ENCODE measurements around the gene RHOC. TPM values are rescaled to one million over a fixed set of nuclear protein-coding genes. Genes with fewer than 3 reads are reported as not detected.

The RHOC gene
- total RNA-seq, 5 donors from 2014 or later (not counting 1 experiment from before 2014, with no cell fraction given), result 6.0 to 33.2 (median 12.1) TPM

DNA sequence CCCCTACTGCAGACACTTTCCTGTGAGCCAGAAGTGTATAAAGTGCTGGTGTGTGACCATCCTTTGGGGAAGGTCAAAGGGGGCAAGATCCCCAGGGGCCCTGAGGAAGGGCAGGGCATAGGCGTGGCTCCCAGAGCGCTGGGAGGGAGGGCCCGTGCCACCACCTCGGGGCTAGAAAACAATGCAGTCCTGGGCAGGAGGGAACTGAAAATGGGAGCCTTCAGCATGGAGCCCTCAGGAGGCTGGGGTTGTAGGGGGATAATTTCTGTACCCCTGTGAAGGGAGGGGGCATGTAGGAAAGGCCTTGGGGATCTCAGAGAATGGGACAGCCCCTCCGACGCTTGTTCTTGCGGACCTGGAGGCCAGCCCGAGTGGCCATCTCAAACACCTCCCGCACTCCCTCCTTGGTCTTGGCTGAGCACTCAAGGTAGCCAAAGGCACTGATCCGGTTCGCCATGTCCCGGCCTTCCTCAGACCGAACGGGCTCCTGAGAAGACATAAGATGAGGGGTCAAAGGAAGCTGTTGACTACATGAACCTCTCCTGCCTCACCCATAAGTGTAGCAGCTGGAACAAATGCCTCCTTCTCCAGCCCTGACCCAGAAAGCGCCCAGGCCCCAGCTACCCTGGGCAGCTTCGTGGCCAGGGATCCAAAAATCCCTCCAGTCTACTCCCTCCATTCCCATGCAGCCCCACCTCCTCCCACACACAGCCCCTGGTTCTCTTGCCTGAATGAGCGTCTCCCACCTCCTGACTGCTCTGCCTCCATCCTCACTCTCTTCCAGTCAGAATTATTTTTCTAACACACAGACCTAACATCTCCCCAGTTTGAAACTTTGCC lies 5.5 kb downstream of the RHOC start:
- no peak overlapping the region for H3K4me3 ChIP-seq (ENCODE audit: control insufficient read depth in 1 of 2, extremely low read depth in 1 of 2, low read length in 1 of 2)
- H3K36me3 ChIP-seq (ENCODE audit: control insufficient read depth in 2 of 2, extremely low read depth in 1 of 2, insufficient read depth in 1 of 2, low read length in 1 of 2), result peaks cover 6 to 37% of the 10 kb centered on the region in 2 donors
- CTCF ChIA-PET, result interaction anchor here in 1 of 2 donors (0.6 kb wide), 1 partner anchor 13 kb away, joined by 4 read pairs; no protein-coding TSS in a partner anchor
- H3K27ac ChIP-seq (ENCODE audit: low read length), result peak overlapping the region; percentile 68
- H3K27ac Mint-ChIP-seq, result peak overlapping the region; percentile 83 to 92
- H3K36me3 Mint-ChIP-seq, result peaks cover 23% of the 10 kb centered on the region
- no peak for DNase-seq
- H3K4me1 ChIP-seq (ENCODE audit: control insufficient read depth in 1 of 2, extremely low read depth in 1 of 2, insufficient read depth in 2 of 2, low read length in 2 of 2), result peaks cover 15 to 55% of the 10 kb centered on the region in 2 experiments
- POLR2A ChIA-PET, result interaction anchor here in 1 of 2 donors (0.5 kb wide), 1 partner anchor 137 kb away, joined by 5 read pairs; no protein-coding TSS in a partner anchor
- WGBS (ENCODE audit: insufficient coverage), result 91% methylated on average over 12 of the region's 17 CpGs
- no peaks in the 10 kb centered on the region for H3K27me3 ChIP-seq (replicated peaks in 1 of 2; ENCODE audit: control insufficient read depth in 2 of 2, extremely low read depth in 1 of 2, insufficient read depth in 2 of 2, low read length in 1 of 2)
- ATAC-seq (replicated peaks in 1 of 4), result no peak
- H3K9me3 ChIP-seq, result no peaks in the 10 kb centered on the region
- H3K4me3 Mint-ChIP-seq, result peak overlapping the region in 1 of 3 donors; percentile 38
- H3K9me3 Mint-ChIP-seq, result no peaks in the 10 kb centered on the region
- peaks cover 52 to 70% (median 60%) of the 10 kb centered on the region in 3 donors for H3K4me1 Mint-ChIP-seq
- H3K27me3 Mint-ChIP-seq, result no peaks in the 10 kb centered on the region

DNA sequence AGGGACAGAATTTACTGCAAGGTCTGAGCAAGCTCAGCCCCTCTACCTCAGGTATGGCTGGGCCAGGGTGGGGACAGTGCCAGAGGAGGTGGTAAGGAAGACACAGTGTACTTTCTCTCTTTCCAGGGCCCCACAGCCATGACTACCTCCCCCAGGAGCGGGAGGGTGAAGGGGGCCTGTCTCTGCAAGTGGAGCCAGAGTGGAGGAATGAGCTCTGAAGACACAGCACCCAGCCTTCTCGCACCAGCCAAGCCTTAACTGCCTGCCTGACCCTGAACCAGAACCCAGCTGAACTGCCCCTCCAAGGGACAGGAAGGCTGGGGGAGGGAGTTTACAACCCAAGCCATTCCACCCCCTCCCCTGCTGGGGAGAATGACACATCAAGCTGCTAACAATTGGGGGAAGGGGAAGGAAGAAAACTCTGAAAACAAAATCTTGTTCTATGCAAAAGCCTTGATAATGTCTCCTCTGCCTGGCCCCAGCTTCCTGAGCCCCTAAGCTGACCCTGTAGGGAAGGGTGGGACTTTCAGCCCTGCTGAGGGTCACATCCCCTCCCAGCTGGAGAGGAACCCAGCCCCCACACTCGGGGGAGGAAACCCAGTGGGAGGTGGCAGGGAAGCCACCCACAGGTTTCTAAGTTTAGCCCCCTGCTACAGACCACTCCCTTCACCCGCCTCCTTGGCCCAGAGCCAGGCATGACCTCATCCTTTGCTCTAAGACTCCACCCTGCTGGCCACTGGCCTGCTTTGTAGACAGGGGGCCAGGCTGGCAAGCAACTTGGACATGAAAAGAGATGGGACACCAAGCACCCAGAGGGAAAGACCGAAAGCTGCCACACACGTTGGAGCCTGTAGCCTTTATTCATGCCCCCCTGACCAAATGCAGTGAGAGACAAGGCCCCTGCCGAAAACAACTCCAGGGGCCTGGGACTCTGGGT lies 6.4 kb downstream of the RHOC start:
- Histone ChIP-seq H3K36me3 (ENCODE audit: control insufficient read depth in 2 of 2, extremely low read depth in 1 of 2, insufficient read depth in 1 of 2, low read length in 1 of 2) (peaks cover 6 to 40% of the 10 kb centered on the region in 2 donors), H3K4me1 (ENCODE audit: control insufficient read depth in 1 of 2, extremely low read depth in 1 of 2, insufficient read depth in 2 of 2, low read length in 2 of 2) (peaks cover 13 to 46% of the 10 kb centered on the region in 2 experiments), H3K4me3 (ENCODE audit: control insufficient read depth in 1 of 2, extremely low read depth in 1 of 2, low read length in 1 of 2) (peak overlapping the region in 1 of 2 donors; percentile 17), H3K9me3 (no peaks in the 10 kb centered on the region), H3K27ac (ENCODE audit: low read length) (peak overlapping the region; percentile 68), H3K27me3 (replicated peaks in 1 of 2; ENCODE audit: control insufficient read depth in 2 of 2, extremely low read depth in 1 of 2, insufficient read depth in 2 of 2, low read length in 1 of 2) (no peaks in the 10 kb centered on the region)
- H3K4me3 Mint-ChIP-seq, result peak overlapping the region in 1 of 3 donors; percentile 38
- H3K4me1 Mint-ChIP-seq, result peaks cover 44 to 62% (median 53%) of the 10 kb centered on the region in 3 donors
- peak overlapping the region; percentile 83 to 92 for H3K27ac Mint-ChIP-seq
- ATAC-seq (replicated peaks in 1 of 4) (peak; percentile 35 to 57 (median 43)), DNase-seq (peak; percentile 32 to 75 (median 61))
- peaks cover 23% of the 10 kb centered on the region for H3K36me3 Mint-ChIP-seq
- no peaks in the 10 kb centered on the region for H3K27me3 Mint-ChIP-seq
- 58% methylated on average over 4 of the region's 7 CpGs for WGBS (ENCODE audit: insufficient coverage)
- CTCF ChIA-PET, result no interaction called here
- POLR2A ChIA-PET, result no interaction called here
- no peaks in the 10 kb centered on the region for H3K9me3 Mint-ChIP-seq

DNA sequence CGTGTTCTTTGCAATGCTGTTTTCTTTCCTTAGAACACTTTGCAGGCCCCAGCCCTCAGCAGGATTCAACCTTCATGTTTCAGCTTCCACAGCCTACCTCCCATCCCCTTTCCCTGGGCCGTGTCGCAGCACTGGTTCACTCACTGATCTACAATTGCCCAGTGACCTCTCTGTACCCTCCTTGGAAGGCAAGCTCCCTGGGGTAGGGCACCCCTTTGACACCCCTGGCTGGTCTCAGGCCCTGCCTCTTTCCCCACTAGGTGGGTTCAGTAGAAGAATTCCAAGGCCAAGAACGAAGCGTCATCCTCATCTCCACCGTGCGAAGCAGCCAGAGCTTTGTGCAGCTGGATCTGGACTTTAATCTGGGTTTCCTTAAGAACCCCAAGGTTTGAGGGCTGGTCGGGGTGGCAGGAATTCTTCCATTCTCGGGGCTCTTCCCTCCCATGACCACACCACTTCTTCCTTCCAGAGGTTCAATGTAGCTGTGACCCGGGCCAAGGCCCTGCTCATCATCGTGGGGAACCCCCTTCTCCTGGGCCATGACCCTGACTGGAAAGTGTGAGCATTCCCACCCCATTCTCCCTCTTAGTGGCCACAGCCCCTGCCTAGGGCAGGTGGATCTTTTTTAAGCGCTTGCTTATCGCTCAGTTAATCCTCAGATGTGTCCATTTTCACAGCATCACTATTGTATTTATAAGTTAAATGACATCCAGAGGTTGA lies 7.3 kb downstream of the RHOC start:
- peaks cover 6 to 50% of the 10 kb centered on the region in 2 donors for H3K36me3 ChIP-seq (ENCODE audit: control insufficient read depth in 2 of 2, extremely low read depth in 1 of 2, insufficient read depth in 1 of 2, low read length in 1 of 2)
- 80% methylated on average over 5 of the region's 13 CpGs for WGBS (ENCODE audit: insufficient coverage)
- Mint-ChIP-seq H3K4me3 (no peak overlapping the region), H3K9me3 (no peaks in the 10 kb centered on the region), H3K4me1 (peaks cover 34 to 52% (median 43%) of the 10 kb centered on the region in 3 donors), H3K27me3 (no peaks in the 10 kb centered on the region), H3K36me3 (peaks cover 23% of the 10 kb centered on the region), H3K27ac (peak overlapping the region; percentile 83 to 92)
- no peaks in the 10 kb centered on the region for H3K9me3 ChIP-seq
- peak overlapping the region; percentile 68 for H3K27ac ChIP-seq (ENCODE audit: low read length)
- DNase-seq (no peak), ATAC-seq (replicated peaks in 1 of 4) (no peak)
- CTCF ChIA-PET, result interaction anchor here in 1 of 2 donors (1.3 kb wide), 1 partner anchor 15 kb away, joined by 3 read pairs; the partner anchor contains the start of gene PPM1J
- no peaks in the 10 kb centered on the region for H3K27me3 ChIP-seq (replicated peaks in 1 of 2; ENCODE audit: control insufficient read depth in 2 of 2, extremely low read depth in 1 of 2, insufficient read depth in 2 of 2, low read length in 1 of 2)
- H3K4me3 ChIP-seq (ENCODE audit: control insufficient read depth in 1 of 2, extremely low read depth in 1 of 2, low read length in 1 of 2), result no peak overlapping the region
- POLR2A ChIA-PET, result no interaction called here
- peaks cover 5 to 37% of the 10 kb centered on the region in 2 experiments for H3K4me1 ChIP-seq (ENCODE audit: control insufficient read depth in 1 of 2, extremely low read depth in 1 of 2, insufficient read depth in 2 of 2, low read length in 2 of 2)

DNA sequence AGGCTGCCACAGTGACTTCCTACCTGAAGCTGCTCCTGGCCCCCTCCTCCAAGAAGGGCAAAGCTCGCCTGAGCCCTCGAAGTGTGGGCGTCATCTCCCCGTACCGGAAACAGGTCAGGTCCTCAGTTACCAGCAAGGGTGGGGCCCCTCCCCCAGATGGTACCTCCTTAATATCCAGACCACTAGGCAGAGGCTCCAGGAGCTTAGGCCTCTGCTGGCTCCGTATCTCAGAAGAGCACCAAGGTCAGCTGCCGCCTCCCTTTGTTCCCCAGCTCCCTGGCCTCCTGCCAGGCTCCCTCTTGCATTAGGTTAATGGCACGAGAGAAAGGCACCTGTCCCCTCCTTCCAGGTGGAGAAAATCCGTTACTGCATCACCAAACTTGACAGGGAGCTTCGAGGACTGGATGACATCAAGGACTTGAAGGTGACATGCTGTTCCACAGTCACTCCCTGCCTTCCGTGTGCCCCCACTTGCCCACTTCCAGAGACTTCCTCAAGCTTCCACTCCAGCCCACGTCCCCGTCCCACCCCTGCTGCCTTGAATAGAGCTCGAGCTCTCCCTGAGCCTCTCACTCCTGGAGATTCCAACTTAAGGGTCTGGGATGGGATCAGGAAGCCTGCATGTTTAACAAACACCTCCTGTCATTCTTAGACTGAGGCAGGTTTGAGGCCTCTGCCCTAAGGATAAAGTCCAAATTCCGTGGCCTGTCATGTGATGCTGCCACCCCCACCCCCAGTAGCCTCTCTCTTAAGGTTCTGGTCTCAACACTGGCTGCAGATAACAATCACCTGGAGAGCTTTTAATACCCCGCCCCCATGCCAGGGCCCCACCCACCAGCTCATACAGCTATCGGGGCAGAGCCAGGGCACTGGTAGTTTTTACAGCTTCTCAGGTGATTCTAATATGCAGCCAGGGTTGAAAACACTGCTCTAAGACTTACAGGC lies 8.3 kb downstream of the RHOC start:
- Mint-ChIP-seq H3K9me3 (no peaks in the 10 kb centered on the region), H3K4me1 (peaks cover 34 to 44% (median 34%) of the 10 kb centered on the region in 3 donors), H3K27me3 (no peaks in the 10 kb centered on the region), H3K4me3 (no peak overlapping the region), H3K27ac (peak overlapping the region; percentile 52 to 58), H3K36me3 (peaks cover 23% of the 10 kb centered on the region)
- H3K4me1 ChIP-seq (ENCODE audit: control insufficient read depth in 1 of 2, extremely low read depth in 1 of 2, insufficient read depth in 2 of 2, low read length in 2 of 2), result peaks cover 4 to 27% of the 10 kb centered on the region in 2 experiments
- DNase-seq, result no peak
- H3K4me3 ChIP-seq (ENCODE audit: control insufficient read depth in 1 of 2, extremely low read depth in 1 of 2, low read length in 1 of 2), result no peak overlapping the region
- CTCF ChIA-PET, result interaction anchor here in 1 of 2 donors (1.3 kb wide), 1 partner anchor 16 kb away, joined by 3 read pairs; the partner anchor contains the start of gene PPM1J
- POLR2A ChIA-PET, result no interaction called here
- no peak for ATAC-seq (replicated peaks in 1 of 4)
- H3K36me3 ChIP-seq (ENCODE audit: control insufficient read depth in 2 of 2, extremely low read depth in 1 of 2, insufficient read depth in 1 of 2, low read length in 1 of 2), result peaks cover 6 to 58% of the 10 kb centered on the region in 2 donors
- H3K27ac ChIP-seq (ENCODE audit: low read length), result no peak overlapping the region
- H3K9me3 ChIP-seq, result no peaks in the 10 kb centered on the region
- WGBS (ENCODE audit: insufficient coverage), result 88% methylated on average over 17 of the region's 17 CpGs
- H3K27me3 ChIP-seq (replicated peaks in 1 of 2; ENCODE audit: control insufficient read depth in 2 of 2, extremely low read depth in 1 of 2, insufficient read depth in 2 of 2, low read length in 1 of 2), result no peaks in the 10 kb centered on the region

DNA sequence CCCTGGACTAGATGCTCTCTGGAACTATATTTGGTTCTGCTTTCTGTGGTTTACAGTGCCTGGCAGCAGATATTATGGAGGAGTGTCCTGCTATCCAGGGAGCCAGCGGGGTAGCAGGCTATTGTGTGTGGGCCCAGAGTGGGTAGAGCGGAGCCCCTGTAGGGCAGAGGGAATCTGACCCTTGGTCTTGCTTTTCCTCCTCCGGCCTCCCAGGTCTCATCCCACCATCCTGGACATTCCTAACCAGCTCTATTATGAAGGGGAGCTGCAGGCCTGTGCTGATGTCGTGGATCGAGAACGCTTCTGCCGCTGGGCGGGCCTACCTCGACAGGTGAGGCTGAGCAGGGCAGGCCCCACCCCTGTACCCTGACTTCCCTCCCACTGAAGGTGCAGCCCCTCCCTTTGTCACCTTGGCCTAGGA lies 9.1 kb downstream of the RHOC start:
- no peaks in the 10 kb centered on the region for H3K9me3 Mint-ChIP-seq
- Histone ChIP-seq H3K36me3 (ENCODE audit: control insufficient read depth in 2 of 2, extremely low read depth in 1 of 2, insufficient read depth in 1 of 2, low read length in 1 of 2) (peaks cover 6 to 63% of the 10 kb centered on the region in 2 donors), H3K4me3 (ENCODE audit: control insufficient read depth in 1 of 2, extremely low read depth in 1 of 2, low read length in 1 of 2) (no peak overlapping the region), H3K9me3 (no peaks in the 10 kb centered on the region), H3K27ac (ENCODE audit: low read length) (no peak overlapping the region), H3K27me3 (replicated peaks in 1 of 2; ENCODE audit: control insufficient read depth in 2 of 2, extremely low read depth in 1 of 2, insufficient read depth in 2 of 2, low read length in 1 of 2) (no peaks in the 10 kb centered on the region), H3K4me1 (ENCODE audit: control insufficient read depth in 1 of 2, extremely low read depth in 1 of 2, insufficient read depth in 2 of 2, low read length in 2 of 2) (peaks cover 4 to 25% of the 10 kb centered on the region in 2 experiments)
- ChIA-PET POLR2A (no interaction called here), CTCF (interaction anchor here (0.5 to 0.9 kb wide), 4 partner anchors 10 to 307 kb away, joined by 3 to 7 read pairs (median 4); no protein-coding TSS in a partner anchor)
- DNase-seq (no peak), ATAC-seq (replicated peaks in 1 of 4) (no peak)
- no peaks in the 10 kb centered on the region for H3K27me3 Mint-ChIP-seq
- no peak overlapping the region for H3K4me3 Mint-ChIP-seq
- H3K27ac Mint-ChIP-seq, result peak overlapping the region in 1 of 2 donors; percentile 8
- H3K4me1 Mint-ChIP-seq, result peaks cover 33 to 39% (median 34%) of the 10 kb centered on the region in 3 donors
- 100% methylated on average over 1 of the region's 9 CpGs for WGBS (ENCODE audit: insufficient coverage)
- peaks cover 28% of the 10 kb centered on the region for H3K36me3 Mint-ChIP-seq

Data from T-cell (primary cell).